Nephron (organoid): ENCODE data around the gene MIR17HG.

ENCODE experiments used
- H3K27ac Mint-ChIP-seq, 3 experiments: 2 replicates each; pipeline ENCODE4 v1.8.0; 2020; ENCODE audit warnings: mixed read lengths in 3 of 3, mild to moderate bottlenecking in 2 of 3, moderate library complexity in 1 of 3
- H3K27me3 Mint-ChIP-seq: 2 replicates; pipeline ENCODE4 v1.8.0; 2021; ENCODE audit warnings: low read depth, mild to moderate bottlenecking, moderate library complexity, mixed read lengths
- H3K36me3 Mint-ChIP-seq: 2 replicates; pipeline ENCODE4 v1.8.0; 2020; ENCODE audit warnings: low read depth, mixed read lengths
- H3K4me1 Mint-ChIP-seq: 2 replicates; pipeline ENCODE4 v1.8.0; 2020; ENCODE audit warnings: mixed read lengths
- H3K4me3 Mint-ChIP-seq, 3 experiments: 2 replicates each; pipeline ENCODE4 v1.8.0; 2020; ENCODE audit warnings: mild to moderate bottlenecking in 3 of 3, mixed read lengths in 3 of 3, moderate library complexity in 2 of 3
- H3K9me3 Mint-ChIP-seq: 2 replicates; pipeline ENCODE4 v1.8.0; 2020; ENCODE audit warnings: mixed read lengths
- TF ChIP-seq, protein P1 (sequence below), 3 experiments: fragments of 200-600 bp; sonication (generic); IDR thresholded peaks; one replicate each; pipeline ENCODE4 v1.5.0; 2021; ENCODE audit warnings: antibody characterized with exemption in 3 of 3; ENCODE audit not compliant: unreplicated experiment in 3 of 3

MIR17HG gene

DNA sequence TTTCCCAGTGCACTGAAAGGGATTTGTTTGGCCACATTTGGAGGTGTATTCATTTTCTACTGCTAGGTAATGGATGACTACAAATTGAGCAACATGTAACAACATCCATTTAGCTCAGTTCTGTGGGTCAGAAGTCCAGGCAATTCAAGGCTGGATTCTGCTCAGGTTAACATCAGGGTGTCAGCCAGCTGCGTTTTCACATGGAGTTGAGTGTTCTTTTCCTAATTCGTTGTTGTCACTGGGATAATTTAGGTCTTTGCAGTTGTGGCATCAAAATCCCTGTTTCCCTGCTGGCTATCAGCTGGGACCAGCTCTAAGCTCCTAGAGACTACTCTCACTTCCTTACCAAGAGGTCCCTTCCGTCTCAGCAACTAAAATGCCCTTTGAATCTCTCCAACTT, 25.4 kb downstream of the MIR17HG start:
- no peak overlapping the region for H3K4me3 Mint-ChIP-seq
- H3K27ac Mint-ChIP-seq = no peak overlapping the region
- H3K36me3 Mint-ChIP-seq = no peaks in the 10 kb centered on the region
- H3K9me3 Mint-ChIP-seq = no peaks in the 10 kb centered on the region
- H3K27me3 Mint-ChIP-seq = no peaks in the 10 kb centered on the region
- peaks cover 5% of the 10 kb centered on the region for H3K4me1 Mint-ChIP-seq
- TF ChIP-seq, protein P1, sequence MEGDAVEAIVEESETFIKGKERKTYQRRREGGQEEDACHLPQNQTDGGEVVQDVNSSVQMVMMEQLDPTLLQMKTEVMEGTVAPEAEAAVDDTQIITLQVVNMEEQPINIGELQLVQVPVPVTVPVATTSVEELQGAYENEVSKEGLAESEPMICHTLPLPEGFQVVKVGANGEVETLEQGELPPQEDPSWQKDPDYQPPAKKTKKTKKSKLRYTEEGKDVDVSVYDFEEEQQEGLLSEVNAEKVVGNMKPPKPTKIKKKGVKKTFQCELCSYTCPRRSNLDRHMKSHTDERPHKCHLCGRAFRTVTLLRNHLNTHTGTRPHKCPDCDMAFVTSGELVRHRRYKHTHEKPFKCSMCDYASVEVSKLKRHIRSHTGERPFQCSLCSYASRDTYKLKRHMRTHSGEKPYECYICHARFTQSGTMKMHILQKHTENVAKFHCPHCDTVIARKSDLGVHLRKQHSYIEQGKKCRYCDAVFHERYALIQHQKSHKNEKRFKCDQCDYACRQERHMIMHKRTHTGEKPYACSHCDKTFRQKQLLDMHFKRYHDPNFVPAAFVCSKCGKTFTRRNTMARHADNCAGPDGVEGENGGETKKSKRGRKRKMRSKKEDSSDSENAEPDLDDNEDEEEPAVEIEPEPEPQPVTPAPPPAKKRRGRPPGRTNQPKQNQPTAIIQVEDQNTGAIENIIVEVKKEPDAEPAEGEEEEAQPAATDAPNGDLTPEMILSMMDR (IDR thresholded peaks at IDR 0.05; ENCODE audit: unreplicated experiment in 3 of 3) = no peak

DNA sequence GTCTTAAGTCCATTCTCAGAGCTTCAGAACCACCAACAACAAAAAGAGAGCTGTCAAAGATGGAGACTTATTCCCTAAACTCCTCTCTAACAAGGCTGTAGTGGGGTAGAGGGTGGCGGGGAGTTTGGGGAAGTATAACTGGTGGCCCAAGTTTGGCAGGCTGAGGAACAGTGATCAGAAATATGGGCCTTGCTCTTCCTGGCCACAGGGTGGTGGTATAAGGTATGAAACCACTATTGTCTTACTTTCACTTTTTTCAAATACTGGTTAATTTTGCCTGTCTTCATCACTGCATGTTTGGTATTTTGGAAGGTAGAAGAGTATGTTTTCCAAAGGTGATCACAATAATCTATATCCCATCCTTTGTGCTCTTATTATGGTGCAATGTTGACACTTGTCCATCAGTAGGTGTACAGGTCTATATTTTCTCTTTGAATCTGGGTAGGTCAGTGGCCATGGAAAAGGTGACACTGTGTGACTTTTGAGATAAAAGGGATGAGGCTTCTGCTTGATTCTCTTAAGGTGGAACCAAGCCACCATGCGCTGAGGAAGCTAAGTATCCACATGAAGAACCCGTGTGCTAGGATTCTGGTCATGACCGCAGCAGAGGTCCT, 27.7 kb downstream of the MIR17HG start:
- H3K4me1 Mint-ChIP-seq = no peaks in the 10 kb centered on the region
- no peaks in the 10 kb centered on the region for H3K9me3 Mint-ChIP-seq
- no peaks in the 10 kb centered on the region for H3K27me3 Mint-ChIP-seq
- H3K27ac Mint-ChIP-seq = no peak overlapping the region
- no peak overlapping the region for H3K4me3 Mint-ChIP-seq
- H3K36me3 Mint-ChIP-seq = no peaks in the 10 kb centered on the region
- TF ChIP-seq, protein P1 (IDR thresholded peaks at IDR 0.05; ENCODE audit: unreplicated experiment in 3 of 3) = peak; percentile 25 to 40 (median 37)

DNA sequence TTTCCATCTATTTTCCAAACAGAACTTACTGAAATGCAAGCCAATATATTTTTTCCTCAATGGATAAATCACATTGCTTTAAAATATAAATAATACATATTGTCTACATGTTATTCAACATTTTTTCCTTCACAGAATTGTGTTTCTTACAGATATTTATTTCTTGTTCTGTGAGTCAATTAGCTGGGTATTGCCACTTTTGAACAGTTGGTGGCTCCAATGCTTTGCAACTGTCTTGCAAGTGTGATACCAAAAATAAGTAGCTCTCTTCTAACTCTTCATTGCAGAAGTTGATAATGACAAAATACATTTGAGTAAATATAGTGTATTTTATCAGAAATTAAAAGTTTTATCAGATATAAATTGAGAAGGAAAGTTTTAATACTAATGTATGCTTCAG, 33.9 kb downstream of the MIR17HG start:
- Mint-ChIP-seq H3K27ac (no peak overlapping the region), H3K4me3 (no peak overlapping the region), H3K27me3 (no peaks in the 10 kb centered on the region), H3K36me3 (no peaks in the 10 kb centered on the region), H3K9me3 (no peaks in the 10 kb centered on the region), H3K4me1 (no peaks in the 10 kb centered on the region)
- TF ChIP-seq, protein P1 (IDR thresholded peaks at IDR 0.05; ENCODE audit: unreplicated experiment in 3 of 3) = peak; percentile 63 to 72 (median 63)

DNA sequence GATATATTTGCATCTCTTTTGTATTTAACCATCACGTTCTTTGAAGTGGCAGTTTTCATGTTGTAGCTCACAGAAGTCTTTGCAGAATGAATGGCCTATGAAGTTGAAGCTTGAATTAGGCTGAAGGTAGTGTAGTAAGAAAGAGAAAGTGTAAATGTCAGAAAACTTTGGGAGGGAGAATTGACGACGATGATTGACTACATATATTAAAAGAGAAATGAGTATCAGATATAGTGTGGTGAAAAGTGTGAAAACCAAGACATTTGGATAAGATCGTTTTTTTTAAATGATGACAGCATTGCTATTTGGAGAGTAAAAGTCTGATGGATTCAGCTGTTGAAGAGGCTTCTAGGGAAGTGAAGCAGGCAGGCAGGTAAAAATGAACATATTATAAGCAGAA, 36.3 kb downstream of the MIR17HG start:
- Mint-ChIP-seq H3K27me3 (no peaks in the 10 kb centered on the region), H3K9me3 (no peaks in the 10 kb centered on the region), H3K27ac (no peak overlapping the region), H3K4me3 (no peak overlapping the region), H3K4me1 (no peaks in the 10 kb centered on the region), H3K36me3 (no peaks in the 10 kb centered on the region)
- TF ChIP-seq, protein P1 (IDR thresholded peaks at IDR 0.05; ENCODE audit: unreplicated experiment in 3 of 3) = no peak

DNA sequence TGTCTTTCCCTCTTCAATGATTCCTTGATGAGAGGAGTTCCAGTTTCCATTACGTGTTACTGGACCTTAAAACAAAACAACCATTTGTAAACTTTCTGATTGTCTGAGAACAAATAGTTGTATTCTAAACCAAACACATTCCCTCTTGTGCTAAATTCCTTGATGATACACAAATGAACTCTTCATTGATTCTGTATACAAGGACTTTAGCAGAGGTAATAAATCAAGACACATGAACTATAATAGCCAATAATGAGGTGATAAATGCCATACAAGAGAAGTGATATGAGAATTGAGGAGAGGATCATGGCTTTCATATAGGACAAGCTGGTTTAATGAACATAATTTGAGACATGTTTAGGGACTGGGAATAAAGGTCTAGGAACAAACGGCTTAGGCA, 37.4 kb downstream of the MIR17HG start:
- H3K4me3 Mint-ChIP-seq = no peak overlapping the region
- TF ChIP-seq, protein P1 (IDR thresholded peaks at IDR 0.05; ENCODE audit: unreplicated experiment in 3 of 3) = no peak
- H3K27ac Mint-ChIP-seq = no peak overlapping the region
- no peaks in the 10 kb centered on the region for H3K27me3 Mint-ChIP-seq
- no peaks in the 10 kb centered on the region for H3K9me3 Mint-ChIP-seq
- H3K36me3 Mint-ChIP-seq = no peaks in the 10 kb centered on the region
- no peaks in the 10 kb centered on the region for H3K4me1 Mint-ChIP-seq

DNA sequence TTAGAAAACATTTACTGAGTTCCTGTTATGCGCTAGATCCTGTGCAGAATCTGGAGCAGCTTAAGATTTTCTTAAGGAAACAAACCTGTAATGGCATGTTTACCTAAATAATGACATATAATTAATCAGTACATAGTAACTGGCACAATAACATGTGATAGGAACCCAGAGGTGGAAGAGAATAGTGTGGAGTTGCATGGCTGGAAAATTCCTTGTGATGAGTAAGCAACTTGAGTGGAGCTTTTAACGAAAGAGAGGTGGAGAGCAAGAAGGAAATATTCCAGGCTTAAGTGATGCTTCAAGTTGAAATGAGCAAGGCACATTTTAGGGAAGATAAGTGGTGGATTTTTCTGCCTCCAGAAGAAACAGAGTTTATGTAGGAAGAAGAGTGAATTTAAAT, 41.7 kb downstream of the MIR17HG start:
- no peak overlapping the region for H3K27ac Mint-ChIP-seq
- H3K4me3 Mint-ChIP-seq = no peak overlapping the region
- no peaks in the 10 kb centered on the region for H3K9me3 Mint-ChIP-seq
- H3K27me3 Mint-ChIP-seq = peaks cover 7% of the 10 kb centered on the region
- no peaks in the 10 kb centered on the region for H3K36me3 Mint-ChIP-seq
- TF ChIP-seq, protein P1 (IDR thresholded peaks at IDR 0.05; ENCODE audit: unreplicated experiment in 3 of 3) = no peak
- no peaks in the 10 kb centered on the region for H3K4me1 Mint-ChIP-seq
